GM19239 (cell line): ENCODE measurements around the gene COL28A1.

Experiments
- DNase-seq: peaks from one replicate; pipeline ENCODE4 v3.0.0; 2011; ENCODE audit warnings: low spot score; ENCODE audit not compliant: insufficient read length
- FAIRE-seq: peaks from 2 replicates; lab custom pipeline; 2011; peaks lifted over from hg19 to GRCh38; lab: Jason Lieb, UNC

The COL28A1 gene

GRCh38 chr7:7352845-7353244 lies 182.8 kb downstream of the COL28A1 start:
- DNase-seq (no peak), FAIRE-seq (no peak)

GRCh38 chr7:7351832-7352231 lies 183.8 kb downstream of the COL28A1 start:
- no peak for DNase-seq
- no peak for FAIRE-seq

GRCh38 chr7:7351156-7351555 lies 184.5 kb downstream of the COL28A1 start:
- FAIRE-seq: no peak
- DNase-seq: no peak

GRCh38 chr7:7349156-7349555 lies 186.5 kb downstream of the COL28A1 start:
- FAIRE-seq (no peak), DNase-seq (no peak)

DNA sequence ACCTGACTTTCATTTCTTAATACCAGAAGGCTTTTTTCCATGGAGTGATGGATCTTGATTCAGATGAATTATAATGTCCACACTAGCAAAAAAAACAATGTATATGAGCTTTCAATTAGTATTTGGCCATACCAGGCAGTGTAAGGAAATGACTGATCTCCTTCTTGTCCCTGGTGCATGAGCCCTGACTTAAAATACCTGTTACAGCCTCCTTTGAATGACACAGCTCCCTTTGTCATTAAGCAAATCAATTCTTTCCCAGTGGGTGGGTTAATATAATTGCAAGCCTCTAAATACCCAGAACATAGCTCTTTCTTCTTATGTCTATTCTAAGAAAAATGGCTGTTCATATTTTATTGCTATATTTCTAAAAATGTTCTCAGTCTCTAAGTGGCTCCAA lies 188.6 kb downstream of the COL28A1 start:
- no peak for DNase-seq
- FAIRE-seq: no peak

DNA sequence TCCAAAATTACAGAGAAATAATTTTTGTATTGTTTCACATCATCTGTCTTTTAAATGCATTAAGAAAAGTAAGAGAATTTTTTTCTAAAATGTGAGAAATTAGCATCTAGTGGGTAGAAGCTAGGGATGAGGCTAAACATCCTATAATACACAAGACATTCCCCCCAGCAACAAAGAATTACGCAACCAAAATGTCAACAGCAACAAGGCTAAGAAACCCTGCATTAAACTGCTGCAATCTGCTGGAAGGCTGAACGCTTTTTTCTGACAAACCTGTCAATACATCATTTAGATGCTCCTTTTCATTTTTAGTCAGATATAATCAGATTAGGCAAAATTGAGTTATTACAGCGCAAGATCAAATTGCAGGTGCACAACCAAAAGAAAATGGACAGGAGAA lies 191.1 kb downstream of the COL28A1 start:
- FAIRE-seq: no peak
- no peak for DNase-seq

DNA sequence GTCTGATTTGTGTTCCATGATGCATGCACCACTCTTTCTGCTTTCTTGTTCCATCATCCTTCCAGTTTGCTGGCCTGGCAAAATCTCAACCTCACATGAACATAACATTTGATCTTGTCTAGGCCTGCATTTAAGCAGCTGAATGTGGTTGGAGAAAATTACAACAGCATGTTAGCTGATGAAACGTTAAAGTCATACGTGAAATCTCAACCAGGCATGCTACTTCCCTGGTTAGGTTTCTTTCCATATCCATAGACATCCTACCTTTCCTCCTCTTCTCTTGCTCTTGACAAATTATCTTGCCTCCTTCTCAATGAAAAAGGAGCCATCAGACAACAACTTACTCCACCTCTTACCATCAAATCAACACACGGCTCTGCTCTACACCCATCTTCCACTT lies 199.8 kb downstream of the COL28A1 start:
- DNase-seq (no peak), FAIRE-seq (no peak)

DNA sequence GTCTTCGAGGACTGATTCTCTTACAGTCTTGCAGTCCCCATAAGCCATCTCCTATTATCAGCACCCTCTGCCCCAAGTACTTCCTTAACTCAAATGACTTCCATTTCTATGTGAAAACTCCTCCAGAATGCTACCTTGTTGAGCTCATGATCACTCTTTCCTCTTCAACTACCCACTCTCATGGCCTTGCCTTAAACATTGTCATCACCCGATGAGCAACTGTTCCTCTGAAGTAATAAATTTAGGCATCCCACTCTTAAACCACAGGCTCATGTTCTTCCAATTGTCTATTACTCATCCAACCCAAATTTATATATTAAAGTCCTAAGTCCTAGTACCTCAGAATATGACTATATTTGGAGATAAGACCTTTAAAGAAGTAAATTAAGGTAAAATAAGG lies 200.5 kb downstream of the COL28A1 start:
- no peak for DNase-seq
- no peak for FAIRE-seq

- no peak for DNase-seq
- FAIRE-seq: no peak
Observed at GRCh38 chr7:7333610-7334009, 202.1 kb downstream of the COL28A1 start.

DNA sequence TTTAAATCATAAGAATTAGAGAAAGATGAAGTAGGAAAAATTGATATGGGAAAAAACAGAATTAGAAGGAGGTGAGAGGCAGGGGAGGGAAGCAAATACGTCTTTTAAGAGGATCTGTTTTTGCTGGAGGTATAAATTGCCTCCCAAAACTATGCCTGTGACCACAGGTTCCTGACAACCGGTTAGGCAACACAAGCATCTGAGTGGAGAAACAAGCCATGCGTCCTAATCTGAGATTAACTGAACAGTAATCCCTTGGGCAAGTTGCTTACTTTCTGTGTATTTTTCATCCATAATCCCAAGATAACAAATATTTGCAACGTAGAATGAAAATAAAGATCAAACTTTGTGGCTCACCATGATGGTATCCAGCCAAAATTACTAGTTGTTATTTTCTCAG lies 204.2 kb downstream of the COL28A1 start:
- FAIRE-seq (no peak), DNase-seq (no peak)

DNA sequence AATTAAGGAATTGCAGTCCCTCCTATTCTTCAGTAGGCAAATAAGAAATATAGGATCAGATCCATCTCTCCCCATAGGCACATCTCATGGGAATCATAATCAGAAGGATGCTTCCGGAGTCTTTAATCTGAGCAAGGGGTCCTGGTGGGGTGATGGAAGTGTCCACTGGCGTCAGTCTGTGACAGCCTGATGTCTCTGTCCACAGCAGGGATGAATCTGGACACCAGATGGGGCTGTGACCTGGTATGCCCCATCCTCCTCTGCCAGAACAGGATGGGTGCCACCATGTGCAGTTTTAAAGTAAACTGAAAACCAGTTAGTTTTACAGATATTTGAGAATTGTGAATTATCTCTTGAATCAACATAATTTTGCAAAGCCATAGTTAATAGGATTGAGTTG lies 204.7 kb downstream of the COL28A1 start:
- FAIRE-seq (no peak), DNase-seq (no peak)

DNA sequence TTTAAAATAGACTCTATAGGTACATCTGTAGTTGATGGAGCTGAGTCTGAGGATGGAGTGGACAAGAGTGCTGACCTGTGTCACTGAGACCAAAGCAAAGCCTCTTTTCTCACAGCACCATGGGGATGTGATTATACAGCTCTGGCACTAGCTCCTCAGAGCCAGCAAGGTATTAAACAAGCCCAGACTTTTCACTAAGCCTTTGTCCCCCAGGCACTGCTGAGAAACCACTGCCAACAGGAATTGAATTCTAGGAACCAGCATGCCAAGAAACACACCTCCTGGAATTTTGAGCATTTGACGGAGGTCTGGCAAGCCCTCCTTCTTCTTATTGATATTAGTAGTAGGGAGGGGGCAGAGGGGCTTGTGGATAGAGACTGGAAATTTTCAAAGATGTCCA lies 206.3 kb downstream of the COL28A1 start:
- FAIRE-seq: no peak
- DNase-seq: no peak

DNA sequence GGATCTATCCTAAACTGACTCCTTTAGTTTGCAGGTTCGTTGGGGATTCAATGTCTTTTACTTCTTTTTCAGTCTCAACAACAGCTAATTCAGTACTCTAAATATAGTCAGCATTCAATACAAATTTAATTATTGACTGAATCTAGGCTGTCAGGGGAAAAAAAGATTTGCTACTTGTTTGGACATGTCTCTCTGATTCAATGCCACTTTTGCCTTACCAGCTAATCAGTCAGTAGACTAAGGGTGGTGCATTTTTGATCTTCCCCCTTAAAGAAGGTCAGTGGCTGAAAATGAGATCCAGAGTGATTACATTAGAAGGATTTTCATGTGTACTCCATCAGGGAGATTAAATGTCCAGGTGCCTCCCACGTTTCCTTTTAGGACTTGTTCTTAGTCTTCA lies 208.2 kb downstream of the COL28A1 start:
- no peak for FAIRE-seq
- no peak for DNase-seq

DNA sequence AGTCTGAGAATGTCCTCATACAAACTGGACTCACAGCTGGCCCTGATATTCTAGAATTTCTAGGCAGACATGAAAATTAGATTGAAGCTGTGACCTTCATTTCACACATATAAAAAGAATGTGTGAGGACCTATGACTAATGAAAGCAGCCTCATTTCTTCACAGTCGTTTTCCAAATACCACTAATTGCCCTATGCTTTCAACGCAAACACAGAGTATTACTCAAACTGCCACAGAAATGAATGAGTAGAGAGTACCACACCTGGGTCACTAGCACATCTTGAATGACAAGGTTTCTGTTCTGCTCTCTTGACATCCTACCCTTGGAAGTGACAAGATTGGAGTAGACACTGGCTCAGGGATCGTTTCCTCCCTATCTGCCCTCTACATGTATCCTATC lies 211.0 kb downstream of the COL28A1 start:
- FAIRE-seq (peak; percentile 62), DNase-seq (no peak)

- FAIRE-seq (no peak), DNase-seq (no peak)
Observed at GRCh38 chr7:7323921-7324320, 211.8 kb downstream of the COL28A1 start.

GRCh38 chr7:7323352-7323751 lies 212.3 kb downstream of the COL28A1 start:
- FAIRE-seq (peak; percentile 95), DNase-seq (peak; percentile 24)

GRCh38 chr7:7321681-7322080 lies 214.0 kb downstream of the COL28A1 start:
- FAIRE-seq: peak; percentile 92
- peak; percentile 48 for DNase-seq

GRCh38 chr7:7318601-7319000 lies 217.1 kb downstream of the COL28A1 start:
- DNase-seq (no peak), FAIRE-seq (no peak)

GRCh38 chr7:7317850-7318249 lies 217.8 kb downstream of the COL28A1 start:
- DNase-seq: no peak
- FAIRE-seq: no peak

- no peak for DNase-seq
- no peak for FAIRE-seq
Observed at GRCh38 chr7:7315851-7316250, 219.8 kb downstream of the COL28A1 start.

GRCh38 chr7:7312323-7312722 lies 223.3 kb downstream of the COL28A1 start:
- DNase-seq (no peak), FAIRE-seq (no peak)

DNA sequence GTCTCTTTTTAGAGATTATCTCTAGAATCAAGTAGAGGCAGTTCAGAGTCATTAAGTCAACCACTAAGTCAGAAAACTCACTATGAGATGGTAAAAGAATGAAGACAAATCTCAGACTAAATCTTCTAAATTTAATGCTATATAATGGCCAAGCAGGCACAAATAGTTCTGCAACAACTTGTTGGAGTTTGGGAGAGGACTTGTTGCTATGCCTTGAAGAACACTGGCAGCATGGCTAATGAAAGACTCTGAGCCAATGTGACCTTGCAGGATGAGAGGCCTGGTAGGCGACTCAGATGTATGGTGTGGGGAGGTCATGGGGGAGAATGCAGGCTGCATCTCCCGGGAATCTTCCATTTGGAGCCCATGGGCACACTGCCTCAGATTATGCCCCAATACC lies 224.7 kb downstream of the COL28A1 start:
- FAIRE-seq: no peak
- no peak for DNase-seq

GRCh38 chr7:7309203-7309602 lies 226.5 kb downstream of the COL28A1 start:
- DNase-seq (no peak), FAIRE-seq (no peak)
